GM18951 (cell line): ENCODE measurements around the gene LPP.

ENCODE experiments used
- POLR2A ChIP-seq: IDR thresholded peaks from 4 replicates; pipeline ENCODE4 v1.6.1; 2011; ENCODE audit warnings: mild to moderate bottlenecking; ENCODE audit not compliant: insufficient read length, insufficient read depth; ENCODE audit errors: extremely low read depth
- in situ Hi-C: fragments of 300-500 bp; cut with MboI; formaldehyde crosslinking; loops from one replicate; pipeline ENCODE4 v1.12.0; 2022; ENCODE audit warnings: low sequenced_read_pairs, mixed read lengths, inconsistent platforms; ENCODE audit not compliant: unreplicated experiment

The LPP gene

GRCh38 chr3:188320757-188321156 lies 166.8 kb downstream of the LPP start:
- no peak for TF ChIP-seq POLR2A
- in situ Hi-C loops, result no loop called here

GRCh38 chr3:188321258-188321657 lies 167.3 kb downstream of the LPP start:
- no peak for TF ChIP-seq POLR2A

GRCh38 chr3:188322135-188322887 lies 168.4 kb downstream of the LPP start:
- no peak for TF ChIP-seq POLR2A
- in situ Hi-C loops, result no loop called here

More at GRCh38 chr3:188321258-188321657, 167.3 kb downstream of the LPP start:
- in situ Hi-C loops, result no loop called here

DNA sequence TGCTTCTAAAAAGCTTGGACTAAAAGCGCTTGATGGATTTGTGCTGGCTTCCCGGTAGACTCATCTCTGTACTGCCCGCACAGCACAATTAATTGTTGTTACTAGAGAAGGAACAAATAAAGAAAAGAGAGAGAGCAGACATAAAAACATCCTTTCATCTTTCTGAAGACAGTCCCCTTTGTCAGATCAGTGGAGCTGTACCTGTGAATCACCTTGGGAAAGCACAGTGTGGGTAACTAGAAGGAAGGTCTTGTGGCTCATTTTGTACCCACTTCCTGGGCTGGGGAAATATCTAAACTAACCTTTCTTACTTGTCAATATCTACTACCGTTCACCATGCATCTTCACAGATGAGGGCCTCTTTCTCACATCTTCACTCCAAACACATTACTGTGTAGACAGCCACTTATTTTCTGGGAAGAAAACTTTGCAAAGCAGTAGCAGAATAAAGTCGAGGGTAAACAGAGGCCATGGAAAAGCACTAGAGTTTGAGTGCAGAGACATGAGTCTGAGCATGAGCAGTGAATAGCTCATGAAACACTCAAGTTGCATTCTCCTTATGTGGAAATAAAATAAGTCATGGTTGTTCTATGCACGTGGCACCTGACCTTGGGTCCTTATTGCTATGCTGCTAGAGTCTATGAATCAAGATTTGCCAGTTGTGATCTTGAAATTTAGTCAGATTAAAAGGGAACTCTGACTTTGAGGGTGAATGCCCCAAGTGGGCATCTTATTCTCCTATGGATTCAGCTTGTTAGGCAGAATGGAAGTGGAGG lies 169.3 kb downstream of the LPP start:
- in situ Hi-C loops, result no loop called here
- TF ChIP-seq POLR2A, result no peak

- no peak for TF ChIP-seq POLR2A
- in situ Hi-C loops, result no loop called here
These were observed 172.2 kb downstream of the LPP start for GRCh38 chr3:188326111-188326510.

GRCh38 chr3:188326968-188327367 lies 173.0 kb downstream of the LPP start:
- TF ChIP-seq POLR2A, result no peak
- in situ Hi-C loops, result no loop called here

DNA sequence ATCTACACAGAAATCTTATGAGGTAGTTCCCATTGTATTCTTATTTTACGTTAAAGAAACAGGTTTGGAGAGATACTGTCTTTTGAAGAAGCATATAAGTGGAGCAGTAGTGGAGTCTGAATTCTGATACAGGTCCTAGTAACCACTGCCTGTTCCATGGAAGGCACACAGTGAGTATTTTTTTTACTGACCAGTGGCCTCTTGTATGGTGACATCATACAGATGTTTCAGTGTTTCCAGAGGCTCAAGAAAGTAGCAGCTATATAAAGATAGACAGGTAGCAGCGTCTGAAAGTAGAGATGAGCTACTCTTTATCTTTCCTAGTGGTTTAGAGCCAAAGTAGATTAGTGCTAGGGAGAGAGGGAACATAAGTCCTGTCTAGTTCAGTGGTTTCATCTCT lies 173.5 kb downstream of the LPP start:
- no peak for TF ChIP-seq POLR2A
- in situ Hi-C loops, result no loop called here

DNA sequence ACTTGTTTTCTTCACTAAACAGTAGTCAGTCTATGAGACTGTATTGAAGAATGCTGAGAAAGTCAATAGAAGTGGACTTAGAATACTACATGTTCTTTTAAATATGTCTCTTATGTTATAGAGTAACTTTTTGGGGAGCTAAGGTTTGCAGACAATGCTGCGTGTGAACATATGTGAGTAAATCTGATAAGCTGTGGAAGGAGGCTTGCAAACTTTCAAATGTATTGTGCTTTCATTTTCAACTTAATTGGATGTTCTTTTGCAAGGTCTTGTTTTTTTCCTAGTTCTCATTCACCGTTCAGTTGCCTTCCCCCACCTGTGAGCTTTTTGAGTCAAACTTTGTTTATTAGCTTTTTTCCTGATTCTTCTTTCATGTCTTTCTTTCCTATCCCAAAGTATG lies 176.2 kb downstream of the LPP start:
- no peak for TF ChIP-seq POLR2A
- in situ Hi-C loops, result no loop called here

GRCh38 chr3:188331166-188331565 lies 177.2 kb downstream of the LPP start:
- in situ Hi-C loops, result no loop called here
- TF ChIP-seq POLR2A, result no peak

GRCh38 chr3:188332085-188332484 lies 178.1 kb downstream of the LPP start:
- TF ChIP-seq POLR2A, result no peak
- in situ Hi-C loops, result no loop called here

DNA sequence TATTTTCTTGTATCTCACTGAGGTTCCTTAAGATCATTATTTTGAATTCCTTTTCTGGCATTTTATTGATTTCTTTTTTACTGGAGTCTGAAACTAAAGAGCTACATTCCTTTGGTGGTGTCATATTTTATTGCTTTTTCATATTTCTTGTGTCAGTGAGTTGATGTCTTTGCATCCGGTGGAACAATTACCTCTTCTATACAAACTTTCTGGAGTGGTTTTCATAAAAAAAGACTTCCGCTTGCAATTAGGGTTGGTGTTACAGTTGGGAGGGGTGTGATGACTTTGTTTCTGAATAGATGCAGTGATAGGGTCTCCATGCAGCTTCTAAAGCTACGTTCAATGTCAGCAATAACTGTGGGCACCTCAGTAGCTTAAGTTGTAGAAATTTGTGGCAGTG lies 181.7 kb downstream of the LPP start:
- in situ Hi-C loops, result no loop called here
- TF ChIP-seq POLR2A, result no peak

GRCh38 chr3:188336178-188336577 lies 182.2 kb downstream of the LPP start:
- in situ Hi-C loops, result no loop called here
- TF ChIP-seq POLR2A, result no peak

- TF ChIP-seq POLR2A, result no peak
- in situ Hi-C loops, result no loop called here
These were observed 183.3 kb downstream of the LPP start for GRCh38 chr3:188337232-188337631.

GRCh38 chr3:188338086-188338485 lies 184.1 kb downstream of the LPP start:
- in situ Hi-C loops, result no loop called here
- TF ChIP-seq POLR2A, result no peak
